Measurements from ENCODE around the gene TACC2. TPM values are rescaled to one million over a fixed set of nuclear protein-coding genes. Genes with fewer than 3 reads are reported as not detected.
A peak's percentile ranks its signal among the peaks of the same experiment; 100 is the strongest.

Gene TACC2
- total and polyA plus RNA-seq, 2 experiments from 2014 or later, result 30.8 to 35.9 TPM

DNA sequence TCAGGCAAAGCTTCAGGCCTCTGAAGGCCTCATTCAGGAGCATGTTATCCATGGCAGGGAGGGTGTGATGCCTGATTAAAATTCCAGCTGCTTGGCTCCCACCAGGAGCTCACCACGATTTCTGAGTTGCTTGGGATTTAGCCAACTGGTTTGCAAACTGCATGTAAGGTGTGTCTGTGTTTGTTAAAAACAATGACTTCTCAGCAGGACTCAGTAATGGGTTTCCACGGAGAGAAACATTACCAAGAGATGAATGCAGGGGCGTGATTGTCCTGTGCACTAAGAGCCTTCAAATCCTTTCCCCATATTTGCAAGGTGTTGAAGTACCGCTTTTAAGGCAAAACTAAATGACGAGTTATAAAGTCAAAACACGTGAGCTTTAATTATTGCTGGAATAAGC is 193.3 kb downstream of the TACC2 start:
- ATAC-seq (peak; percentile 64), DNase-seq (ENCODE audit: low spot score) (peak; percentile 43)
- Histone ChIP-seq H3K27me3 (ENCODE audit: insufficient read depth) (no peaks in the 10 kb centered on the region), H2AFZ (no peak overlapping the region), H3K4me2 (peak overlapping the region; percentile 28), H3K79me2 (replicated peaks; ENCODE audit: insufficient read depth) (peaks cover 88% of the 10 kb centered on the region), H3K27ac (ENCODE audit: low read depth) (peak overlapping the region; percentile 87), H3K4me1 (ENCODE audit: insufficient read depth) (peaks cover 54% of the 10 kb centered on the region), H3K4me3 (no peak overlapping the region; the same call in 1 of the 2 replicates), H4K20me1 (replicated peaks; ENCODE audit: insufficient read depth) (0 out of 2 replicates have a peak, but pooled peaks cover 9% of the 10 kb centered on the region), H3F3A (replicated peaks; ENCODE audit: low read depth) (no peaks in the 10 kb centered on the region; the same call in 1 of the 2 replicates), H3K9me2 (ENCODE audit: insufficient read depth) (no peaks in the 10 kb centered on the region), H3K36me3 (ENCODE audit: insufficient read depth) (no peaks in the 10 kb centered on the region)
- Mint-ChIP-seq H3K36me3 (ENCODE audit: low read depth) (peaks cover 5% of the 10 kb centered on the region; the same call in 1 of the 3 replicates), H3K27me3 (ENCODE audit: insufficient read depth, low read depth, poor library complexity) (peaks cover 9% of the 10 kb centered on the region), H3K9me3 (no peaks in the 10 kb centered on the region), H3K27ac (peak overlapping the region; percentile 82), H3K4me3 (no peak overlapping the region; the same call in 2 of the 3 replicates), H3K4me1 (peaks cover 77% of the 10 kb centered on the region)
- no peak for TF ChIP-seq EZH2 (IDR thresholded peaks at IDR 0.05; ENCODE audit: low read depth, unreplicated experiment)
- no peak for TF ChIP-seq ZNF331 (CRISPR knock-in tag; IDR thresholded peaks at IDR 0.05; ENCODE audit: low read depth)
- TF ChIP-seq ZNF462 (CRISPR knock-in tag; IDR thresholded peaks at IDR 0.05), result no peak
- no peak for TF ChIP-seq STAT1 (IDR thresholded peaks at IDR 0.05; ENCODE audit: unreplicated experiment)
- TF ChIP-seq EZH2phosphoT487 (IDR thresholded peaks at IDR 0.05; ENCODE audit: unreplicated experiment), result no peak
- no peak for TF ChIP-seq NANOG (IDR thresholded peaks at IDR 0.05; ENCODE audit: borderline replicate concordance)
- TF ChIP-seq, protein P1, sequence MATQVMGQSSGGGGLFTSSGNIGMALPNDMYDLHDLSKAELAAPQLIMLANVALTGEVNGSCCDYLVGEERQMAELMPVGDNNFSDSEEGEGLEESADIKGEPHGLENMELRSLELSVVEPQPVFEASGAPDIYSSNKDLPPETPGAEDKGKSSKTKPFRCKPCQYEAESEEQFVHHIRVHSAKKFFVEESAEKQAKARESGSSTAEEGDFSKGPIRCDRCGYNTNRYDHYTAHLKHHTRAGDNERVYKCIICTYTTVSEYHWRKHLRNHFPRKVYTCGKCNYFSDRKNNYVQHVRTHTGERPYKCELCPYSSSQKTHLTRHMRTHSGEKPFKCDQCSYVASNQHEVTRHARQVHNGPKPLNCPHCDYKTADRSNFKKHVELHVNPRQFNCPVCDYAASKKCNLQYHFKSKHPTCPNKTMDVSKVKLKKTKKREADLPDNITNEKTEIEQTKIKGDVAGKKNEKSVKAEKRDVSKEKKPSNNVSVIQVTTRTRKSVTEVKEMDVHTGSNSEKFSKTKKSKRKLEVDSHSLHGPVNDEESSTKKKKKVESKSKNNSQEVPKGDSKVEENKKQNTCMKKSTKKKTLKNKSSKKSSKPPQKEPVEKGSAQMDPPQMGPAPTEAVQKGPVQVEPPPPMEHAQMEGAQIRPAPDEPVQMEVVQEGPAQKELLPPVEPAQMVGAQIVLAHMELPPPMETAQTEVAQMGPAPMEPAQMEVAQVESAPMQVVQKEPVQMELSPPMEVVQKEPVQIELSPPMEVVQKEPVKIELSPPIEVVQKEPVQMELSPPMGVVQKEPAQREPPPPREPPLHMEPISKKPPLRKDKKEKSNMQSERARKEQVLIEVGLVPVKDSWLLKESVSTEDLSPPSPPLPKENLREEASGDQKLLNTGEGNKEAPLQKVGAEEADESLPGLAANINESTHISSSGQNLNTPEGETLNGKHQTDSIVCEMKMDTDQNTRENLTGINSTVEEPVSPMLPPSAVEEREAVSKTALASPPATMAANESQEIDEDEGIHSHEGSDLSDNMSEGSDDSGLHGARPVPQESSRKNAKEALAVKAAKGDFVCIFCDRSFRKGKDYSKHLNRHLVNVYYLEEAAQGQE (IDR thresholded peaks at IDR 0.05; ENCODE audit: unreplicated experiment), result no peak
- no peak for TF ChIP-seq ZNF114 (CRISPR knock-in tag; IDR thresholded peaks at IDR 0.05)
- TF ChIP-seq JUNB (IDR thresholded peaks at IDR 0.05; ENCODE audit: unreplicated experiment), result no peak
- no peak for TF ChIP-seq ETS1 (IDR thresholded peaks at IDR 0.05)
- no peak for TF ChIP-seq CTCF (conservative IDR thresholded peaks at IDR 0.05; ENCODE audit: low read depth in 2 of 2)
- TF ChIP-seq CREB1 (CRISPR knock-in tag; IDR thresholded peaks at IDR 0.05; ENCODE audit: low read depth), result no peak
- no peak for TF ChIP-seq POLR2AphosphoS5 (IDR thresholded peaks at IDR 0.05; ENCODE audit: low read depth)
